ENCODE results near the gene LHX8.

The LHX8 gene

GRCh38 chr1:75208862-75209261 is 74.7 kb downstream of the LHX8 start:
- no peak overlapping the region for H3K4me3 ChIP-seq (ENCODE audit: low read length)
- TF ChIP-seq, protein P1, sequence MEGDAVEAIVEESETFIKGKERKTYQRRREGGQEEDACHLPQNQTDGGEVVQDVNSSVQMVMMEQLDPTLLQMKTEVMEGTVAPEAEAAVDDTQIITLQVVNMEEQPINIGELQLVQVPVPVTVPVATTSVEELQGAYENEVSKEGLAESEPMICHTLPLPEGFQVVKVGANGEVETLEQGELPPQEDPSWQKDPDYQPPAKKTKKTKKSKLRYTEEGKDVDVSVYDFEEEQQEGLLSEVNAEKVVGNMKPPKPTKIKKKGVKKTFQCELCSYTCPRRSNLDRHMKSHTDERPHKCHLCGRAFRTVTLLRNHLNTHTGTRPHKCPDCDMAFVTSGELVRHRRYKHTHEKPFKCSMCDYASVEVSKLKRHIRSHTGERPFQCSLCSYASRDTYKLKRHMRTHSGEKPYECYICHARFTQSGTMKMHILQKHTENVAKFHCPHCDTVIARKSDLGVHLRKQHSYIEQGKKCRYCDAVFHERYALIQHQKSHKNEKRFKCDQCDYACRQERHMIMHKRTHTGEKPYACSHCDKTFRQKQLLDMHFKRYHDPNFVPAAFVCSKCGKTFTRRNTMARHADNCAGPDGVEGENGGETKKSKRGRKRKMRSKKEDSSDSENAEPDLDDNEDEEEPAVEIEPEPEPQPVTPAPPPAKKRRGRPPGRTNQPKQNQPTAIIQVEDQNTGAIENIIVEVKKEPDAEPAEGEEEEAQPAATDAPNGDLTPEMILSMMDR (IDR thresholded peaks at IDR 0.05; ENCODE audit: low read depth, low read length) = no peak

More at GRCh38 chr1:75208862-75209261, 74.7 kb downstream of the LHX8 start:
- Histone ChIP-seq H3K79me2 (ENCODE audit: low read length) (no peaks in the 10 kb centered on the region), H3K4me2 (ENCODE audit: low read length) (no peak overlapping the region), H3K27ac (ENCODE audit: low read length) (no peak overlapping the region), H2AFZ (ENCODE audit: low read depth, low read length) (no peak overlapping the region), H3K9ac (ENCODE audit: low read length) (no peak overlapping the region), H4K20me1 (ENCODE audit: insufficient read depth, low read length) (no peaks in the 10 kb centered on the region), H3K36me3 (replicated peaks; ENCODE audit: low read depth, low read length) (no peaks in the 10 kb centered on the region), H3K9me3 (ENCODE audit: insufficient read depth, low read length) (no peaks in the 10 kb centered on the region), H3K27me3 (ENCODE audit: low read depth, low read length) (no peaks in the 10 kb centered on the region), H3K4me1 (ENCODE audit: low read length) (no peaks in the 10 kb centered on the region)
